ENCODE data around the gene ASIC5.
"Not testable (repeated sequence)": the region's sequence is repeated elsewhere in the genome, so short reads cannot be mapped to it uniquely, and the experiment has no call there.

ASIC5 gene

DNA sequence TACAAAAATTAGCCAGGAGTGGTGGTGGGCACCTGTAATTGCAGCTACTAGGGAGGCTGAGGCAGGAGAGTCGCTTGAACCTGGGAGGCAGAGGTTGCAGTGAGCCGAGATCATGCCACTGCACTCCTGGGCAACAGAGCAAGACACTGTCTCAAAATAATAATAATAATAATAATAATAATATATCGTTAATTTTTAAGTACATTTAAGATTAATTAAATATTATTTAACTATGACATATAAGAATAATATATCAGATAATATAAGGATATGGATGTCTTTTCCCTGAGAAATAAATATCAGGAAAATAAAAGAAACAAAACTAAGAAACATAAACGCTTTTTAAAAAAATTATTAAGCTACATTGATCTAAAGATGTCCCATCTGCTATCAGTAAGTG lies 68.5 kb downstream of the ASIC5 start:
- not testable (repeated sequence) for H3K4me1 ChIP-seq (ENCODE audit: insufficient read depth, low read length); H3K36me3 ChIP-seq (ENCODE audit: insufficient read depth, low read depth, low read length); H3K9ac ChIP-seq (ENCODE audit: low read depth, low read length); H3K4me3 ChIP-seq (ENCODE audit: low read length); H3K9me3 ChIP-seq (ENCODE audit: insufficient read depth, low read depth, low read length); H3K27me3 ChIP-seq (ENCODE audit: insufficient read depth, low read length); H3K27ac ChIP-seq (ENCODE audit: low read length)

DNA sequence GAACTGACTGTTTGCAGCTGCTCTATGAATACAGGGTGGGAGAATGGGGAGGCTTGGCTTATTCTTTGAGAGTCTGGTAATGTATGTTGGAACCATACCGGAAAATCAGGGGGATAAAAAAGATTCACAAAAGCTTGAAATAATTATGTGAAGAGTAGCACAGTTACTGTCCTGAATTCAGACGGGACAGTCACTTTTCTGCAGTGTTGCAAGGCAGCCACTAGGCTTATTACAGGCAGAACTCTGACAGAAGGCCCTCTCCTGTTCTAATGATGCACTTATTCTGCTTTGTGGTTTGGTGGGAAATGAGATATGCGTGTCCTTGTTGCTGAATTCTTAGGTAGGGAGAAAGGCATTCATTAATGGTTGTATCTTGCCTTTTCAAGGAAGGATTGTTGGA lies 70.1 kb downstream of the ASIC5 start:
- Histone ChIP-seq H3K4me1 (ENCODE audit: insufficient read depth, low read length) (no peaks in the 10 kb centered on the region), H3K4me3 (ENCODE audit: low read length) (no peak overlapping the region), H3K9ac (ENCODE audit: low read depth, low read length) (no peak overlapping the region), H3K9me3 (ENCODE audit: insufficient read depth, low read depth, low read length) (no peaks in the 10 kb centered on the region), H3K36me3 (ENCODE audit: insufficient read depth, low read depth, low read length) (no peaks in the 10 kb centered on the region), H3K27me3 (ENCODE audit: insufficient read depth, low read length) (no peaks in the 10 kb centered on the region), H3K27ac (ENCODE audit: low read length) (no peak overlapping the region)

DNA sequence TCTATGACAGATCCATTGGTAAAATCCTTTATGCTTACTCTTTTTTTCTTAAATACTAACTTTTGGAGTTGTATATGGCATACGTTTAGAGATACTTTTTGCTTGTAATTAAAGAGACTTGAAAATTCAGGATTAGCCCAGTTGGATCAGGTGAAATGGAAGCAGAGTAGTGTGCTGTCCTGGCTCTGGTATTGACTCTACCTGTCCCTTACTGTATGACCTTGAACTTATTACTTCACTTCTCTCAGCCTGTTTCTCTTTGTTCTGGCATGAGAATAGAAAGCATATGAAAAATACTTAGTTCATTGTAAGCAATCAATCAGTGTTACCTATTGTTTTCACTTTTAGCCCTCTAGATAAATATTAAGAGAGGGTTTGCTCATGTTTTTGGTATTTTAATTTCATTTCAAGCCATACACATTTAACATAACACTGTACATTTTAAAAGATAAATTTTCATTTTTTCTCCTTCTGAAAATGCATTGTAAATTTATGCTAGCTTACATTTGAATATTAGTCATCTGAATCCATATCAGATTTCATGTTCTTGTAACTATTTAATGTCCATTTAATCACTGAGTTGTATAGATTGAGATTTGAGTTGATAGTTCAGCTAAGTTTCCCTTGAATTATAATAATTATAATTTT lies 71.4 kb downstream of the ASIC5 start:
- Histone ChIP-seq H3K4me3 (ENCODE audit: low read length) (no peak overlapping the region), H3K27ac (ENCODE audit: low read length) (no peak overlapping the region), H3K4me1 (ENCODE audit: insufficient read depth, low read length) (no peaks in the 10 kb centered on the region), H3K27me3 (ENCODE audit: insufficient read depth, low read length) (no peaks in the 10 kb centered on the region), H3K36me3 (ENCODE audit: insufficient read depth, low read depth, low read length) (no peaks in the 10 kb centered on the region), H3K9me3 (ENCODE audit: insufficient read depth, low read depth, low read length) (no peaks in the 10 kb centered on the region), H3K9ac (ENCODE audit: low read depth, low read length) (no peak overlapping the region)

DNA sequence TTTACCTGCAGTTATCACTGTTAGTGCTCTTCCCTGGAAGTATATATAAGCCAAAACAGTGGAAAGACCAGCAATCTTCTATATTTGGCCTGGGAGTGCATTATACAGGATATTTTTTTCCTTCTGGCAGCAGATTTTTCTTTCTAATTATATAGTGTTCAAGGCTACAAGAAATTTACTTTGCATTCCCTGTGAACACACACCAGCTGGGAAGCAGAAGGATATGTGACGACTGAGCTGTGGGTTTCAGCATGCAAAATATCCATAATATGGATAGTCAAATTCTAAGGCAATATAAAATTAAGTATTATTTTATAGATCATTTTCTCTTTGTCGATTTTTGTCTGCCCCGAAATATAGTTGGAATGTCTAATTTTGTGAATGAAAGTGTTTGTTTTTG lies 76.1 kb downstream of the ASIC5 start:
- no peak overlapping the region for H3K27ac ChIP-seq (ENCODE audit: low read length)
- H3K27me3 ChIP-seq (ENCODE audit: insufficient read depth, low read length) = no peaks in the 10 kb centered on the region
- H3K36me3 ChIP-seq (ENCODE audit: insufficient read depth, low read depth, low read length) = no peaks in the 10 kb centered on the region
- no peak overlapping the region for H3K9ac ChIP-seq (ENCODE audit: low read depth, low read length)
- no peaks in the 10 kb centered on the region for H3K4me1 ChIP-seq (ENCODE audit: insufficient read depth, low read length)
- no peak overlapping the region for H3K4me3 ChIP-seq (ENCODE audit: low read length)
- H3K9me3 ChIP-seq (ENCODE audit: insufficient read depth, low read depth, low read length) = no peaks in the 10 kb centered on the region

DNA sequence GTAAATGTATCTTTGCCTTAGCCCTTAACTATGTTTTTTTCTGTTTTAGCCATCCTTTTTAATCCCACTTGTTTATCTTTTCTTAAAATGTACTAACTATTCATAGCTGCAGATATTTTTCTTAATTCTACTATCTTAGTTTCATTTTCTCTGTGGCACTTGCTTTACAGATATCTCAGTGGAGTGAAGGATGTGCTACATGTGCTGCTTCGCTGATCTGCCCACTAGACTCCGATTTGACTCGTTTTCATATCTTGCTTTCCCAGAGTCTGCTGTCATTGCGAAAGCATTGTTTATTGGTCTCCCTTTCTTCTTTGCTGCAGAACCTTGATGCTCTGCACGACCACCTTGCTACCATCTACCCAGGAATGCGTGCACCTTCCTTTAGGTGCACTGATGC lies 76.7 kb downstream of the ASIC5 start:
- Histone ChIP-seq H3K27ac (ENCODE audit: low read length) (no peak overlapping the region), H3K9ac (ENCODE audit: low read depth, low read length) (no peak overlapping the region), H3K9me3 (ENCODE audit: insufficient read depth, low read depth, low read length) (no peaks in the 10 kb centered on the region), H3K4me1 (ENCODE audit: insufficient read depth, low read length) (no peaks in the 10 kb centered on the region), H3K36me3 (ENCODE audit: insufficient read depth, low read depth, low read length) (no peaks in the 10 kb centered on the region), H3K4me3 (ENCODE audit: low read length) (no peak overlapping the region), H3K27me3 (ENCODE audit: insufficient read depth, low read length) (no peaks in the 10 kb centered on the region)

DNA sequence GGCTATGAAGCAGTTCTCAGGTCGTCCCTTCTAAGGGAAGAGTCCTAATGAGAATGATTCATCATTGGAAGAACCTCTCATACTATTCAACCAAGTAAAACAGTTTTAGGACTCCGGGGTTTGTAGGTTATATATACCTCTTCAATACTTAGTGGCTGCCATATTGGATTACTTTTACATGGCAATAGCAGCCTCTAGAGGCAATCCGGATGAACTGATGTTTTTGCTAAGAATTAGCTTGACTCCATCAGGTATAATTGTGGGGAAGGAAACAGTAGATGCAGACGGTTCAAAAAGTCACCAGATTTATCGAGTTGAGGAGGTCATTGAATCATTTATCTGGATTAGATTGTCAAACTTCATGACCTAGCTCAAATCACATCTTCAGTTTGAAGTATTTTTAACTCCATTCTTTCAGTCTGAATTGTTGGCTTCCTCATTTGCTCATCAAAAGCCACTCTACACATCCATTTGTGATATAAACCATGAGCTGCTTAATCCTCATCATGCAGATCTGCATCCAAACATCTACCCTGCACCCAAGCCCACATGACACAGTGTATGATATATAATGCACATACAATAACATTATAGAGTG lies 78.9 kb downstream of the ASIC5 start:
- Histone ChIP-seq H3K4me1 (ENCODE audit: insufficient read depth, low read length) (no peaks in the 10 kb centered on the region), H3K9me3 (ENCODE audit: insufficient read depth, low read depth, low read length) (no peaks in the 10 kb centered on the region), H3K27ac (ENCODE audit: low read length) (no peak overlapping the region), H3K4me3 (ENCODE audit: low read length) (no peak overlapping the region), H3K36me3 (ENCODE audit: insufficient read depth, low read depth, low read length) (no peaks in the 10 kb centered on the region), H3K9ac (ENCODE audit: low read depth, low read length) (no peak overlapping the region), H3K27me3 (ENCODE audit: insufficient read depth, low read length) (no peaks in the 10 kb centered on the region)

DNA sequence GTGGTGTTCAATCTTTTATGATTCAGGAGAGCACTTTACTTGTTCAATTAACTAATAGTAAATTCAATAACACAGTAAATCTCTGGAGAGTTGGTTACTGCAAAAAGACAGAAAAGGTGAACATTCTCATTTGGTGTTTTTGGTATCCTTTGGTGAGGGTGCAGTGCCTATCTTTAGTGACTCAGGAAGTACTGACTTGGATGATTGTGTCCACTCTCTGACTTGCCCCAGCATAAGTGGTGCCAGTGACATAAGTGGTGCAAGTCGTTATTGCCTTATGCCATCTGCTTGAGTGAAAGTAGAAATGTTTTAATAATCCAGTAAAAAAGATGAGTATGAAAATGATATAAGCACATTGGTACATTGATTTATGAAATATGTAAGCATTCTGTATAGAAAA lies 80.2 kb downstream of the ASIC5 start:
- H3K9me3 ChIP-seq (ENCODE audit: insufficient read depth, low read depth, low read length) = no peaks in the 10 kb centered on the region
- H3K36me3 ChIP-seq (ENCODE audit: insufficient read depth, low read depth, low read length) = no peaks in the 10 kb centered on the region
- H3K27ac ChIP-seq (ENCODE audit: low read length) = no peak overlapping the region
- H3K4me1 ChIP-seq (ENCODE audit: insufficient read depth, low read length) = 0 out of 2 replicates have a peak, but pooled peaks cover 3% of the 10 kb centered on the region
- H3K27me3 ChIP-seq (ENCODE audit: insufficient read depth, low read length) = no peaks in the 10 kb centered on the region
- no peak overlapping the region for H3K9ac ChIP-seq (ENCODE audit: low read depth, low read length)
- no peak overlapping the region for H3K4me3 ChIP-seq (ENCODE audit: low read length)

DNA sequence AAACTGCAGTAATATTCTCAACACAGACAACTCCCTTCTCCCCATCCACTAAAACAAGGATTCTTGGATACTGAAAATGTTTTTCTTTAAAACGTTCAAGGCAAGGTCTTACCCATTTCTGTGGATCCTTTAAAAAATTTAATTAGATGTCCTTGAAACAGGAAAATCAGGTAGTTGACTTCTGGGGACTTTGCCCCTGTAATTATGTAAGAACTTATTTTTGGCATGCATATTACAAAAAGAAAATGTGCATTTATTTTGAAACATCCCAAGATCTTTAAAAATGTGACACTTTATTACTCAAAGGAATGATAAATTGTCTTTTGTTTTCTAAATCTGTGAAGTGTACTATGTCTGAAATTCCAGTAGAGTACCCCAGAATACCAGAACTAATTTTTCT lies 81.4 kb downstream of the ASIC5 start:
- Histone ChIP-seq H3K36me3 (ENCODE audit: insufficient read depth, low read depth, low read length) (no peaks in the 10 kb centered on the region), H3K4me3 (ENCODE audit: low read length) (no peak overlapping the region), H3K27ac (ENCODE audit: low read length) (no peak overlapping the region), H3K9me3 (ENCODE audit: insufficient read depth, low read depth, low read length) (no peaks in the 10 kb centered on the region), H3K27me3 (ENCODE audit: insufficient read depth, low read length) (no peaks in the 10 kb centered on the region), H3K9ac (ENCODE audit: low read depth, low read length) (no peak overlapping the region), H3K4me1 (ENCODE audit: insufficient read depth, low read length) (0 out of 2 replicates have a peak, but pooled peaks cover 3% of the 10 kb centered on the region)

DNA sequence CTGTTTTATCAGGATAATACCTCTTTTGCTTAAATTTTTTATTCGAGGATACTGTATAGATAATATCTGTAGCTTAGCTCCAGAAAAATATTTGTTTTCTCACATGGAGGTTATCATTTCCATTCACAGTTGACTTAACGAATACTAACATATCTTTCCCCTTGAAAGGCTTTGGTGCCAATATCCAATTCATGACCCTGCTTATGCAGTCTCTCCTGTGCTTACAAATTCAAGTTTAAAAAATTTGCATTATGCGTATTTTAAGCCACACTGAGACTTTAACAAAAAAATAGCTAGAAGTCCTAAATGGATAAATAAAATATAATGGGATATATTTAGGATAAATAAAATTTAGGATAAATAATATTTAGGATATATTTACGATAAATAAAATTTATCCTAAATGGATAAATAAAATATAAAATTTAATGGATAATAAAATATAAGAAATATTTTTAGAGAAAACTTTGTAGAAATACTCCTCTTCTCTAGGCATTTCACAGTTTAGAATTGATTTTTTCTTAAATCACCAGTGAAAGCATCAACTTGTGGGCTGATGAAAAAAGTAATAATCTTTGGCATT lies 84.7 kb downstream of the ASIC5 start:
- no peaks in the 10 kb centered on the region for H3K36me3 ChIP-seq (ENCODE audit: insufficient read depth, low read depth, low read length)
- H3K27ac ChIP-seq (ENCODE audit: low read length) = no peak overlapping the region
- no peaks in the 10 kb centered on the region for H3K27me3 ChIP-seq (ENCODE audit: insufficient read depth, low read length)
- no peak overlapping the region for H3K4me3 ChIP-seq (ENCODE audit: low read length)
- no peak overlapping the region for H3K9ac ChIP-seq (ENCODE audit: low read depth, low read length)
- 0 out of 2 replicates have a peak, but pooled peaks cover 3% of the 10 kb centered on the region for H3K4me1 ChIP-seq (ENCODE audit: insufficient read depth, low read length)
- H3K9me3 ChIP-seq (ENCODE audit: insufficient read depth, low read depth, low read length) = no peaks in the 10 kb centered on the region

DNA sequence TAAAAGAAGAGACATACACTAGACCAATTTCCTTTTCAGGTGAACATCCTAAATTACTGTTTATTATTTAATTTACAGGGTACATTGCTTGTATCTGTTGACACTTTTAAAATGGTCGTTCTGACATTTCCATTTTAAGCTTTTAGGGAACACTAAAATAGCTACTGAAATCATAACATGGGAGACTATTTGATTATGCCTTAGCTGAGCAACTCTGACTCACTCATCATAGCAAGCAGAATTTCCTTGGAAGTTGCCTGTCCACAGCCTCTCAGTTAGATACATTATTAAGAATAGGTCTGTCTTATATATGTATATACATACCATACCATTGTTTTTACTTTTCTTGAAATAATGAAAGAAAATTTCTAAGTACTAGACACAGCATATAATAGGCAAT lies 85.3 kb downstream of the ASIC5 start:
- no peak overlapping the region for H3K9ac ChIP-seq (ENCODE audit: low read depth, low read length)
- H3K27me3 ChIP-seq (ENCODE audit: insufficient read depth, low read length) = no peaks in the 10 kb centered on the region
- H3K4me3 ChIP-seq (ENCODE audit: low read length) = no peak overlapping the region
- H3K9me3 ChIP-seq (ENCODE audit: insufficient read depth, low read depth, low read length) = no peaks in the 10 kb centered on the region
- H3K4me1 ChIP-seq (ENCODE audit: insufficient read depth, low read length) = 0 out of 2 replicates have a peak, but pooled peaks cover 3% of the 10 kb centered on the region
- no peaks in the 10 kb centered on the region for H3K36me3 ChIP-seq (ENCODE audit: insufficient read depth, low read depth, low read length)
- no peak overlapping the region for H3K27ac ChIP-seq (ENCODE audit: low read length)
